Mammary epithelial cell (primary cell): ENCODE results near the gene TMEM106C.

ENCODE experiments used
- CTCF ChIP-seq, 2 donors: IDR thresholded peaks in 1 of 2; conservative IDR thresholded peaks in 1 of 2; 2 replicates each; pipeline ENCODE4 v1.5.1; 2011 to 2012; ENCODE audit warnings: inconsistent platforms in 2 of 2, low read length in 2 of 2, mild to moderate bottlenecking in 2 of 2, control low read depth in 1 of 2, low read depth in 1 of 2; ENCODE audit not compliant: insufficient read depth in 1 of 2; ENCODE audit errors: extremely low read depth in 1 of 2
- EZH2 ChIP-seq: IDR thresholded peaks from 2 replicates; pipeline ENCODE4 v1.6.1; 2012; ENCODE audit warnings: low read length, inconsistent platforms, borderline replicate concordance

- TF ChIP-seq CTCF (conservative IDR thresholded peaks at IDR 0.05 in 1 of 2, IDR thresholded peaks at IDR 0.05 in 1 of 2; ENCODE audit: extremely low read depth in 1 of 2, insufficient read depth in 1 of 2, low read depth in 1 of 2, low read length in 2 of 2) (no peak), EZH2 (no peak)
These were observed 13.8 kb downstream of the TMEM106C start for GRCh38 chr12:47977046-47977771.
